SIG-M5 treated with dmso at 0.1 percent for 504 hours (cell line): Measurements from ENCODE around the gene PLTP.

ENCODE experiments used
- DNase-seq: peaks from one replicate; lab custom pipeline; 2025; ENCODE audit not compliant: unreplicated experiment; lab: John Stamatoyannopoulos, UW

The PLTP gene

GRCh38 chr20:45921337-45922189 lies 9.6 kb upstream of the PLTP start:
- no peak for DNase-seq

- DNase-seq, result peak; percentile 35
Observed at GRCh38 chr20:45920462-45921336, 8.7 kb upstream of the PLTP start.

GRCh38 chr20:45919542-45920399 lies 7.8 kb upstream of the PLTP start:
- DNase-seq, result no peak

- no peak for DNase-seq
Observed at GRCh38 chr20:45918779-45919537, 7.0 kb upstream of the PLTP start.

GRCh38 chr20:45918182-45918737 lies 6.3 kb upstream of the PLTP start:
- DNase-seq, result no peak

GRCh38 chr20:45917790-45918141 lies 5.8 kb upstream of the PLTP start:
- DNase-seq, result no peak

- DNase-seq, result no peak
Observed at GRCh38 chr20:45913116-45913515, 1.2 kb upstream of the PLTP start.

GRCh38 chr20:45912344-45912682 lies 358 bp upstream of the PLTP start:
- DNase-seq, result no peak

- peak; percentile 100 for DNase-seq
Observed at GRCh38 chr20:45910670-45911485, 1.1 kb downstream of the PLTP start.

- no peak for DNase-seq
Observed at GRCh38 chr20:45909817-45910669, 1.9 kb downstream of the PLTP start.

GRCh38 chr20:45909336-45909808 lies 2.6 kb downstream of the PLTP start:
- no peak for DNase-seq

GRCh38 chr20:45908084-45908483 lies 3.9 kb downstream of the PLTP start:
- no peak for DNase-seq

GRCh38 chr20:45907219-45907948 lies 4.6 kb downstream of the PLTP start:
- DNase-seq, result no peak

- DNase-seq, result no peak
Observed at GRCh38 chr20:45905505-45906079, 6.4 kb downstream of the PLTP start.

GRCh38 chr20:45904583-45905504 lies 7.1 kb downstream of the PLTP start:
- no peak for DNase-seq

GRCh38 chr20:45902199-45902701 lies 9.7 kb downstream of the PLTP start:
- DNase-seq, result no peak
